Peyer's patch (tissue), 4 donors: ENCODE data around the gene WDR19. TPM values are rescaled to one million over a fixed set of nuclear protein-coding genes. Genes with fewer than 3 reads are reported as not detected.

Source experiments
- DNase-seq, 3 donors: peaks; one replicate each; pipeline ENCODE4 v3.0.0-alpha.2; 2017 to 2019
- H3K27ac ChIP-seq, 4 donors: fragments of 200-600 bp; sonication (generic); one replicate each; pipeline ENCODE4 v1.5.1; 2016 to 2019
- H3K27me3 ChIP-seq, 2 donors: fragments of 200-600 bp; sonication (generic); one replicate each; pipeline ENCODE4 v1.5.1; 2019
- H3K36me3 ChIP-seq, 3 donors: fragments of 200-600 bp; sonication (generic); one replicate each; pipeline ENCODE4 v1.5.1; 2016 to 2019
- H3K4me1 ChIP-seq, 4 donors: fragments of 200-600 bp; sonication (generic); one replicate each; pipeline ENCODE4 v1.5.1; 2016 to 2019
- H3K4me3 ChIP-seq, 4 donors: fragments of 200-600 bp; sonication (generic); 1 replicate in 3 of 4; 2 replicates in 1 of 4; pipeline ENCODE4 v1.5.1; 2016 to 2019; ENCODE audit warnings: mild to moderate bottlenecking in 1 of 4
- H3K9me3 ChIP-seq, 4 donors: fragments of 200-600 bp; sonication (generic); one replicate each; pipeline ENCODE4 v1.5.1; 2016 to 2019; ENCODE audit warnings: mild to moderate bottlenecking in 1 of 4
- CTCF ChIP-seq, 6 experiments: fragments of 450-650 bp in 4 of 6; fragments of 200-600 bp in 2 of 6; sonication (generic) in 1 of 6; IDR thresholded peaks; one replicate each; pipeline ENCODE4 v1.5.1; 2017 to 2019; ENCODE audit warnings: antibody characterized with exemption in 6 of 6, mild to moderate bottlenecking in 3 of 6, moderate library complexity in 1 of 6
- POLR2A ChIP-seq, 2 donors: fragments of 450-650 bp; IDR thresholded peaks; one replicate each; pipeline ENCODE4 v1.5.1; 2017; ENCODE audit warnings: antibody characterized with exemption in 2 of 2, mild to moderate bottlenecking in 2 of 2, moderate library complexity in 2 of 2
- total RNA-seq, 4 donors: library from RNA; depleted of rRNA; stranded (reverse); fragments of >200 nt; gene quantifications; one replicate each; pipeline ENCODE4 v1.1.0, GENCODE V29; 2016

The WDR19 gene
- total RNA-seq, 4 donors from 2014 or later = 11.0 to 144 (median 23.2) TPM

GRCh38 chr4:39302901-39303300 is 120.6 kb downstream of the WDR19 start:
- Histone ChIP-seq H3K27me3 (no peaks in the 10 kb centered on the region), H3K4me3 (no peak overlapping the region), H3K36me3 (peaks cover 0 to 83% (median 0%) of the 10 kb centered on the region in 3 donors), H3K4me1 (no peaks in the 10 kb centered on the region), H3K9me3 (no peaks in the 10 kb centered on the region), H3K27ac (no peak overlapping the region)
- TF ChIP-seq CTCF (IDR thresholded peaks at IDR 0.05) (no peak), POLR2A (IDR thresholded peaks at IDR 0.05) (no peak)
- DNase-seq = no peak

- TF ChIP-seq POLR2A (IDR thresholded peaks at IDR 0.05) (no peak), CTCF (IDR thresholded peaks at IDR 0.05) (no peak)
- no peak overlapping the region for H3K27ac ChIP-seq
- H3K27me3 ChIP-seq = no peaks in the 10 kb centered on the region
- H3K4me1 ChIP-seq = no peaks in the 10 kb centered on the region
- H3K9me3 ChIP-seq = no peaks in the 10 kb centered on the region
- H3K36me3 ChIP-seq = peaks cover 0 to 83% (median 0%) of the 10 kb centered on the region in 3 donors
- no peak overlapping the region for H3K4me3 ChIP-seq
- no peak for DNase-seq
Observed at GRCh38 chr4:39303871-39304270, 121.5 kb downstream of the WDR19 start.

- H3K27ac ChIP-seq = no peak overlapping the region
- TF ChIP-seq CTCF (IDR thresholded peaks at IDR 0.05) = no peak
- no peak for TF ChIP-seq POLR2A (IDR thresholded peaks at IDR 0.05)
- no peaks in the 10 kb centered on the region for H3K27me3 ChIP-seq
- H3K4me3 ChIP-seq = no peak overlapping the region
- no peaks in the 10 kb centered on the region for H3K4me1 ChIP-seq
- no peak for DNase-seq
- H3K36me3 ChIP-seq = peaks cover 0 to 77% (median 0%) of the 10 kb centered on the region in 3 donors
- H3K9me3 ChIP-seq = no peaks in the 10 kb centered on the region
Observed at GRCh38 chr4:39304651-39305050, 122.3 kb downstream of the WDR19 start.

GRCh38 chr4:39305912-39306677 is 123.8 kb downstream of the WDR19 start:
- no peak overlapping the region for H3K4me3 ChIP-seq
- no peak for DNase-seq
- H3K27ac ChIP-seq = no peak overlapping the region
- no peaks in the 10 kb centered on the region for H3K27me3 ChIP-seq
- H3K36me3 ChIP-seq = peaks cover 0 to 77% (median 0%) of the 10 kb centered on the region in 3 donors
- H3K4me1 ChIP-seq = no peaks in the 10 kb centered on the region
- no peak for TF ChIP-seq CTCF (IDR thresholded peaks at IDR 0.05)
- TF ChIP-seq POLR2A (IDR thresholded peaks at IDR 0.05) = no peak
- no peaks in the 10 kb centered on the region for H3K9me3 ChIP-seq

GRCh38 chr4:39308611-39309010 is 126.3 kb downstream of the WDR19 start:
- H3K4me1 ChIP-seq = no peaks in the 10 kb centered on the region
- no peak for DNase-seq
- H3K27ac ChIP-seq = no peak overlapping the region
- no peaks in the 10 kb centered on the region for H3K9me3 ChIP-seq
- no peaks in the 10 kb centered on the region for H3K27me3 ChIP-seq
- H3K36me3 ChIP-seq = peaks cover 0 to 76% (median 0%) of the 10 kb centered on the region in 3 donors
- no peak for TF ChIP-seq CTCF (IDR thresholded peaks at IDR 0.05)
- no peak overlapping the region for H3K4me3 ChIP-seq
